SHP77 (cell line): ENCODE results near the gene UBASH3B.

Experiments used
- DNase-seq, 2 experiments: peaks; one replicate each; lab custom pipeline; 2025; lab: John Stamatoyannopoulos, UW

The UBASH3B gene

GRCh38 chr11:122784325-122784955 lies 128.9 kb downstream of the UBASH3B start:
- no peak for DNase-seq

GRCh38 chr11:122785031-122785541 lies 129.6 kb downstream of the UBASH3B start:
- DNase-seq: no peak

GRCh38 chr11:122786896-122787295 lies 131.4 kb downstream of the UBASH3B start:
- DNase-seq: no peak

GRCh38 chr11:122788781-122789535 lies 133.4 kb downstream of the UBASH3B start:
- no peak for DNase-seq

- no peak for DNase-seq
Observed at GRCh38 chr11:122789907-122790306, 134.4 kb downstream of the UBASH3B start.

- DNase-seq: no peak
Observed at GRCh38 chr11:122791411-122791810, 135.9 kb downstream of the UBASH3B start.

- no peak for DNase-seq
Observed at GRCh38 chr11:122791836-122792235, 136.3 kb downstream of the UBASH3B start.

- no peak for DNase-seq
Observed at GRCh38 chr11:122793515-122793914, 138.0 kb downstream of the UBASH3B start.

- DNase-seq: no peak
Observed at GRCh38 chr11:122795307-122795706, 139.8 kb downstream of the UBASH3B start.

- DNase-seq: no peak
Observed at GRCh38 chr11:122796128-122796717, 140.7 kb downstream of the UBASH3B start.

- DNase-seq: no peak
Observed at GRCh38 chr11:122797651-122798050, 142.1 kb downstream of the UBASH3B start.

GRCh38 chr11:122799406-122800105 lies 144.0 kb downstream of the UBASH3B start:
- DNase-seq: no peak

GRCh38 chr11:122802876-122803275 lies 147.4 kb downstream of the UBASH3B start:
- DNase-seq: no peak

- no peak for DNase-seq
Observed at GRCh38 chr11:122803306-122803705, 147.8 kb downstream of the UBASH3B start.

- no peak for DNase-seq
Observed at GRCh38 chr11:122803716-122804115, 148.2 kb downstream of the UBASH3B start.

GRCh38 chr11:122804161-122804560 lies 148.6 kb downstream of the UBASH3B start:
- no peak for DNase-seq

- DNase-seq: no peak
Observed at GRCh38 chr11:122804796-122805195, 149.3 kb downstream of the UBASH3B start.

GRCh38 chr11:122807731-122808477 lies 152.4 kb downstream of the UBASH3B start:
- DNase-seq: no peak

- DNase-seq: no peak
Observed at GRCh38 chr11:122808478-122808869, 153.0 kb downstream of the UBASH3B start.

- DNase-seq: no peak
Observed at GRCh38 chr11:122809866-122810265, 154.3 kb downstream of the UBASH3B start.

- no peak for DNase-seq
Observed at GRCh38 chr11:122811721-122812120, 156.2 kb downstream of the UBASH3B start.

- DNase-seq: no peak
Observed at GRCh38 chr11:122812638-122813037, 157.1 kb downstream of the UBASH3B start.
